HFFc6 (cell line): Measurements from ENCODE around the gene ZFR. TPM values are rescaled to one million over a fixed set of nuclear protein-coding genes. Genes with fewer than 3 reads are reported as not detected.

Source experiments
- DNase-seq: peaks from one replicate; pipeline ENCODE4 v3.0.0-alpha.2; 2018
- H3K27ac Mint-ChIP-seq: 2 replicates; pipeline ENCODE4 v1.8.0; 2020; ENCODE audit warnings: mild to moderate bottlenecking, mixed read lengths
- H3K27me3 Mint-ChIP-seq: 2 replicates; pipeline ENCODE4 v1.8.0; 2021; ENCODE audit warnings: mild to moderate bottlenecking, moderate library complexity, mixed read lengths; ENCODE audit not compliant: insufficient read depth
- H3K36me3 Mint-ChIP-seq: 2 replicates; pipeline ENCODE4 v1.8.0; 2021; ENCODE audit warnings: low read depth, mixed read lengths
- H3K4me1 Mint-ChIP-seq: 2 replicates; pipeline ENCODE4 v1.8.0; 2020; ENCODE audit warnings: low read depth, mixed read lengths
- H3K4me3 Mint-ChIP-seq: 2 replicates; pipeline ENCODE4 v1.8.0; 2020; ENCODE audit warnings: mild to moderate bottlenecking, moderate library complexity, mixed read lengths
- H3K9me3 Mint-ChIP-seq: 2 replicates; pipeline ENCODE4 v1.8.0; 2020; ENCODE audit warnings: mild to moderate bottlenecking, mixed read lengths
- total RNA-seq, 6 experiments: library from RNA; stranded (reverse); fragmentation: NEBNext Ultra II Directional; extraction: Animal tissue kit (Norgen Biotek cat#: 25700); gene quantifications; 2 replicates in 1 of 6; 3 replicates in 5 of 6; pipeline ENCODE4 v1.2.3, GENCODE V29; 2021
- TF ChIP-seq, protein P1 (sequence below): fragments of 200-600 bp; sonication (generic); IDR thresholded peaks from 2 replicates; pipeline ENCODE4 v1.5.0; 2021; ENCODE audit warnings: antibody characterized with exemption, mild to moderate bottlenecking

ZFR gene
- total RNA-seq, 6 experiments from 2014 or later, result 69.3 to 79.0 (median 75.9) TPM

GRCh38 chr5:32421075-32421474, 23.5 kb downstream of the ZFR start:
- Mint-ChIP-seq H3K4me3 (no peak overlapping the region), H3K27me3 (no peaks in the 10 kb centered on the region), H3K9me3 (0 out of 2 replicates have a peak, but pooled peaks cover 2% of the 10 kb centered on the region), H3K36me3 (peaks cover 20% of the 10 kb centered on the region), H3K27ac (peak overlapping the region; percentile 29; the same call in 1 of the 2 replicates), H3K4me1 (peaks cover 41% of the 10 kb centered on the region)
- DNase-seq, result no peak
- TF ChIP-seq, protein P1, sequence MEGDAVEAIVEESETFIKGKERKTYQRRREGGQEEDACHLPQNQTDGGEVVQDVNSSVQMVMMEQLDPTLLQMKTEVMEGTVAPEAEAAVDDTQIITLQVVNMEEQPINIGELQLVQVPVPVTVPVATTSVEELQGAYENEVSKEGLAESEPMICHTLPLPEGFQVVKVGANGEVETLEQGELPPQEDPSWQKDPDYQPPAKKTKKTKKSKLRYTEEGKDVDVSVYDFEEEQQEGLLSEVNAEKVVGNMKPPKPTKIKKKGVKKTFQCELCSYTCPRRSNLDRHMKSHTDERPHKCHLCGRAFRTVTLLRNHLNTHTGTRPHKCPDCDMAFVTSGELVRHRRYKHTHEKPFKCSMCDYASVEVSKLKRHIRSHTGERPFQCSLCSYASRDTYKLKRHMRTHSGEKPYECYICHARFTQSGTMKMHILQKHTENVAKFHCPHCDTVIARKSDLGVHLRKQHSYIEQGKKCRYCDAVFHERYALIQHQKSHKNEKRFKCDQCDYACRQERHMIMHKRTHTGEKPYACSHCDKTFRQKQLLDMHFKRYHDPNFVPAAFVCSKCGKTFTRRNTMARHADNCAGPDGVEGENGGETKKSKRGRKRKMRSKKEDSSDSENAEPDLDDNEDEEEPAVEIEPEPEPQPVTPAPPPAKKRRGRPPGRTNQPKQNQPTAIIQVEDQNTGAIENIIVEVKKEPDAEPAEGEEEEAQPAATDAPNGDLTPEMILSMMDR, result no peak

DNA sequence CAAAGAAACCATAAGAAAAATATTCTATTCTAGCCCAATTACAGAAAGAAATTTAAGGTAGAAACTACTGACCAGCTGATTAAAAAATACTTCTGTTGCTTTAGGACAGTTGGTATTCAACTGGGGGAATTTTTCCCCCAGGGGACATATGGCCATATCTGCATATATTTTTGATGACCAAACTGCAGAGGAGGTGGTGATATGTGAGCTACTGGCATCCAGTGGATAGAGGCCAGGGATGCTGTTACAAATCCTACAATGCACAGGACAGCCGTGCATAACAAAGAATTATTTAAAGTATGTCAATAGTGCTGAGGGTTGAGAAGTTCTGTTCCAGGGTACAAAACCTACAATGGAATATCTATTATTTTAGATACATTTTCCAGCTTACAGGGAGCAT, 24.0 kb downstream of the ZFR start:
- H3K27ac Mint-ChIP-seq, result peak overlapping the region; percentile 60
- H3K4me1 Mint-ChIP-seq, result peaks cover 41% of the 10 kb centered on the region
- H3K9me3 Mint-ChIP-seq, result no peaks in the 10 kb centered on the region
- peaks cover 23% of the 10 kb centered on the region for H3K36me3 Mint-ChIP-seq
- H3K27me3 Mint-ChIP-seq, result no peaks in the 10 kb centered on the region
- TF ChIP-seq, protein P1, result no peak
- peak overlapping the region; percentile 57 for H3K4me3 Mint-ChIP-seq
- peak; percentile 44 for DNase-seq

- H3K9me3 Mint-ChIP-seq, result no peaks in the 10 kb centered on the region
- H3K4me1 Mint-ChIP-seq, result peaks cover 41% of the 10 kb centered on the region
- no peak overlapping the region for H3K27ac Mint-ChIP-seq
- peaks cover 1% of the 10 kb centered on the region; the same call in 1 of the 2 replicates for H3K27me3 Mint-ChIP-seq
- H3K36me3 Mint-ChIP-seq, result peaks cover 27% of the 10 kb centered on the region
- TF ChIP-seq, protein P1, result no peak
- no peak for DNase-seq
- H3K4me3 Mint-ChIP-seq, result no peak overlapping the region
These were observed 24.7 kb downstream of the ZFR start for GRCh38 chr5:32419791-32420190.

DNA sequence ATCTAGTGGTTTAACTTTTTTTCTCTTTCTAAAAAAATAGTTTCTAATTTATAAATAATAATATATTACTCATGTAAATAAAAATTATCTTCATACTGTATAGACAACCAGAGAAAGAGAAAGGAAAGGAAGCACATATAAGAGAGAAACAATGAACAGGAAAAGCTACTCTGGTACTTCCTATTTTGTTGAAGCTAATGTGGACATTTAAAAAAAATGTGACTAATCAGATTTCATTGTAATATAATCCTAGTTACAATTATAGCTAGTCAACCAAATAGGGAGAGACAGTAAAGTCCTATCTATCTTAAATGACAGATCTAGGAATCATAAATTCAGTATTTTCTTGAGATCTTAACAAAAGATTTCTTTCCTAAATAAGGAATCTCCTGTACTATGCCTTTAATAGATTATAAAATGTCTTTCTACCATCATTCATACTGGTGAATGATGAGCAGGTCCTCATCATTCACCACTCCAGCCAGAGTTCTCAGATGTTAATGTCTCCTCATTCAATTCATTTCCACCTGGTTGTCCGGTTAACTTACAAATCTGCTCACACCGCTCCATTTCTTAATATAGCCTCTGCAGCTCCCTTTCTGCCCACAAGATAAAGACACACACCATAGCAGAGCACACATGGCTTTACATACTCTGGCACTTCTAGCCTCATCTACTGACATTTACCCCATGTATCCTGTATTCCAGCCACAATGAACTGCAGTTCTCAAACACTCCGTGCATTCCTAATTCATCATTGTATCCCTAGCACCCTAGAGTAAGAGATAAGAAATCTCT, 30.9 kb downstream of the ZFR start:
- Mint-ChIP-seq H3K4me1 (peaks cover 14% of the 10 kb centered on the region), H3K36me3 (peaks cover 42% of the 10 kb centered on the region), H3K9me3 (no peaks in the 10 kb centered on the region), H3K27me3 (peaks cover 4% of the 10 kb centered on the region; the same call in 1 of the 2 replicates), H3K4me3 (no peak overlapping the region), H3K27ac (peak overlapping the region; percentile 16; the same call in 1 of the 2 replicates)
- DNase-seq, result no peak
- TF ChIP-seq, protein P1, result no peak

DNA sequence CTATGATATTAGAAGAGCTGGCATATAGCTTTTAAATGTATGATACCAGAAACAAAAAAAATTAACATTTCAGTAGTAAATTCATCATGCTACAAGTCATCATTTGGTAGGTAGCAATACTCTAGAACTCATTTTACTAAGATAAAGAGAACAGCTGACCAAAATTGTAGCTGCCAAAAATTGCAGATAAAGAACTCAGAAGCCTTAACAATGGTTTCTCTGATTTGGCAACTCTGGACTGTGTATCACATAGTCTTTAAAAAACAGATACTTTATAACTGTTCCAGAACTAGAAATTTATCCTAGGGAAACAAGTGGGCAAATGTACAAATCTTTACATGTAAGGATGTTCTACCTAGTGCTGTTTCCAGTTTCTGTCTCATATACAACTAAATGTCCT, 33.9 kb downstream of the ZFR start:
- DNase-seq, result no peak
- Mint-ChIP-seq H3K27me3 (peaks cover 4% of the 10 kb centered on the region; the same call in 1 of the 2 replicates), H3K4me3 (no peak overlapping the region), H3K9me3 (no peaks in the 10 kb centered on the region), H3K27ac (no peak overlapping the region), H3K36me3 (peaks cover 32% of the 10 kb centered on the region), H3K4me1 (peaks cover 10% of the 10 kb centered on the region)
- TF ChIP-seq, protein P1, result no peak
